ENCODE data around the gene ERVW-1. TPM values are rescaled to one million over a fixed set of nuclear protein-coding genes. Genes with fewer than 3 reads are reported as not detected.

The ERVW-1 gene
- polyA plus RNA-seq, 3 donors = not detected

DNA sequence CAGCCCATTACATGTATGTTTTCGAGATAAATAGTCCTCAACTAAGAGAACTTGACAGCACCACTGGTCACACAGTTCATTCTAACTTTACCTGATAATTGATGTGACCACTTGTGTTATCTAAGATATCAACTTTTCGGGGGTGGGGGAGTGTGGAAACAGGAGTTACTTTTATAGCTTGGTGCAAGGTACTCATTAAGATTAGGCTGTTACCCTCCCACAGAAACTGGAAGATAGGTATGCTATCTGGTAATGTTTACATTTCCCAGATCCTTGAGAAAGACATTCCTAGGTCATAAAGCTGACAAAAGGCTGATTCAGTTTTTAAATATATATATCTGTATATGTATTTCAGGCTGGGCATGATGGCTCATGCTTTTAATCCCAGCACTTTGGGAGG is 11.1 kb downstream of the ERVW-1 start:
- WGBS (ENCODE audit: insufficient coverage) = no CpG with 5 or more reads among the region's 2 CpGs

GRCh38 chr7:92464515-92464914 is 13.2 kb downstream of the ERVW-1 start:
- intact Hi-C loops (cut with micrococcal nuclease) = no loop called here
- Histone ChIP-seq H3K9ac (ENCODE audit: insufficient read depth, low read length, poor library complexity, severe bottlenecking) (no peak overlapping the region), H3K27ac (ENCODE audit: low read depth in 1 of 2, low read length in 2 of 2) (no peak overlapping the region), H3K4me3 (replicated peaks in 1 of 3; ENCODE audit: low read depth in 2 of 3, low read length in 3 of 3) (no peak overlapping the region), H3K4me1 (ENCODE audit: control insufficient read depth in 1 of 2, insufficient read depth in 2 of 2, low read length in 2 of 2) (no peaks in the 10 kb centered on the region), H3K36me3 (replicated peaks in 1 of 2; ENCODE audit: control insufficient read depth in 1 of 2, insufficient read depth in 2 of 2, low read length in 2 of 2) (peaks cover 0 to 33% of the 10 kb centered on the region in 2 donors), H2AFZ (ENCODE audit: insufficient read depth, low read depth, low read length, poor library complexity, severe bottlenecking) (no peak overlapping the region), H3K79me2 (ENCODE audit: insufficient read depth, low read length) (no peaks in the 10 kb centered on the region), H3K9me3 (replicated peaks in 1 of 2; ENCODE audit: control insufficient read depth in 1 of 2, insufficient read depth in 1 of 2, low read length in 2 of 2) (peaks cover 0 to 9% of the 10 kb centered on the region in 2 donors), H3K4me2 (replicated peaks; ENCODE audit: extremely low read depth, low read length, poor library complexity, severe bottlenecking) (no peak overlapping the region), H3K27me3 (ENCODE audit: control insufficient read depth in 2 of 2, insufficient read depth in 2 of 2, low read length in 2 of 2) (no peaks in the 10 kb centered on the region), H4K20me1 (ENCODE audit: insufficient read depth, low read length) (no peaks in the 10 kb centered on the region)
- DNase-seq = no peak
- no peaks in the 10 kb centered on the region for H3K27me3 Mint-ChIP-seq (ENCODE audit: low read depth in 3 of 3)
- peaks cover 20 to 41% of the 10 kb centered on the region in 2 donors for H3K36me3 Mint-ChIP-seq
- peaks cover 10 to 14% (median 13%) of the 10 kb centered on the region in 7 donors for H3K9me3 Mint-ChIP-seq
- H3K4me1 Mint-ChIP-seq = no peaks in the 10 kb centered on the region
- TF ChIP-seq CTCF (IDR thresholded peaks at IDR 0.05) = no peak
- peak overlapping the region in 1 of 7 donors; percentile 41 for H3K27ac Mint-ChIP-seq
- WGBS (ENCODE audit: insufficient coverage) = 94% methylated on average over 2 of the region's 3 CpGs
- no peak overlapping the region for H3K4me3 Mint-ChIP-seq

More for the DNA sequence above, 11.1 kb downstream of the ERVW-1 start:
- Mint-ChIP-seq H3K4me3 (no peak overlapping the region), H3K27ac (no peak overlapping the region), H3K4me1 (no peaks in the 10 kb centered on the region), H3K27me3 (ENCODE audit: low read depth in 3 of 3) (no peaks in the 10 kb centered on the region), H3K36me3 (peaks cover 28 to 52% of the 10 kb centered on the region in 2 donors), H3K9me3 (peaks cover 10 to 17% (median 14%) of the 10 kb centered on the region in 7 donors)
- Histone ChIP-seq H3K9me3 (replicated peaks in 1 of 2; ENCODE audit: control insufficient read depth in 1 of 2, insufficient read depth in 1 of 2, low read length in 2 of 2) (peaks cover 0 to 9% of the 10 kb centered on the region in 2 donors), H3K4me1 (ENCODE audit: control insufficient read depth in 1 of 2, insufficient read depth in 2 of 2, low read length in 2 of 2) (no peaks in the 10 kb centered on the region), H3K4me3 (replicated peaks in 1 of 3; ENCODE audit: low read depth in 2 of 3, low read length in 3 of 3) (no peak overlapping the region), H3K79me2 (ENCODE audit: insufficient read depth, low read length) (no peaks in the 10 kb centered on the region), H2AFZ (ENCODE audit: insufficient read depth, low read depth, low read length, poor library complexity, severe bottlenecking) (no peak overlapping the region), H3K27me3 (ENCODE audit: control insufficient read depth in 2 of 2, insufficient read depth in 2 of 2, low read length in 2 of 2) (no peaks in the 10 kb centered on the region), H3K36me3 (replicated peaks in 1 of 2; ENCODE audit: control insufficient read depth in 1 of 2, insufficient read depth in 2 of 2, low read length in 2 of 2) (peaks cover 0 to 32% of the 10 kb centered on the region in 2 donors), H4K20me1 (ENCODE audit: insufficient read depth, low read length) (no peaks in the 10 kb centered on the region), H3K4me2 (replicated peaks; ENCODE audit: extremely low read depth, low read length, poor library complexity, severe bottlenecking) (no peak overlapping the region), H3K27ac (ENCODE audit: low read depth in 1 of 2, low read length in 2 of 2) (no peak overlapping the region), H3K9ac (ENCODE audit: insufficient read depth, low read length, poor library complexity, severe bottlenecking) (no peak overlapping the region)
- DNase-seq = no peak
- intact Hi-C loops (cut with micrococcal nuclease) = no loop called here
- no peak for TF ChIP-seq CTCF (IDR thresholded peaks at IDR 0.05)

Data from CD14-positive monocyte (primary cell).